Measurements from ENCODE around the gene IL16.

- TF ChIP-seq EZH2 (IDR thresholded peaks at IDR 0.05; ENCODE audit: insufficient read depth, poor library complexity, severe bottlenecking) (no peak), EZH2phosphoT487 (IDR thresholded peaks at IDR 0.05; ENCODE audit: insufficient read depth, low read depth) (no peak)
Observed at GRCh38 chr15:81284256-81285031, 87.8 kb downstream of the IL16 start.
